Neural cell (in vitro differentiated cells): Measurements from ENCODE around the gene CNOT9.

Experiments
- EP300 ChIP-seq: fragments of 450-650 bp; conservative IDR thresholded peaks from 2 replicates; pipeline ENCODE4 v1.6.1; 2014; ENCODE audit warnings: antibody characterized with exemption, mild to moderate bottlenecking, moderate library complexity; ENCODE audit not compliant: poor library complexity, severe bottlenecking
- EZH2 ChIP-seq: fragments of 200-600, 300-800 bp; shearing (Covaris generic), sonication (generic); IDR thresholded peaks from 2 replicates; pipeline ENCODE4 v1.6.1; 2014; ENCODE audit warnings: antibody characterized with exemption, low read length, borderline replicate concordance, mild to moderate bottlenecking; ENCODE audit not compliant: insufficient read depth, poor library complexity, severe bottlenecking
- MXI1 ChIP-seq: fragments of 450-650 bp; conservative IDR thresholded peaks from 2 replicates; pipeline ENCODE4 v1.6.1; 2014; ENCODE audit warnings: antibody characterized with exemption, mild to moderate bottlenecking; ENCODE audit not compliant: poor library complexity, severe bottlenecking
- POLR2AphosphoS5 ChIP-seq: IDR thresholded peaks from 2 replicates; pipeline ENCODE4 v1.6.1; 2012
- RAD21 ChIP-seq: fragments of 450-650 bp; conservative IDR thresholded peaks from 2 replicates; pipeline ENCODE4 v1.6.1; 2014; ENCODE audit warnings: antibody characterized with exemption, mild to moderate bottlenecking, moderate library complexity
- SMC3 ChIP-seq: fragments of 450-650 bp; conservative IDR thresholded peaks from 2 replicates; pipeline ENCODE4 v1.6.1; 2014; ENCODE audit warnings: antibody characterized with exemption, mild to moderate bottlenecking, moderate library complexity; ENCODE audit not compliant: poor library complexity
- TAF1 ChIP-seq: IDR thresholded peaks from 2 replicates; pipeline ENCODE4 v1.6.1; 2012; ENCODE audit warnings: low read depth
- TF ChIP-seq, protein P1 (sequence below): fragments of 450-650 bp; IDR thresholded peaks from 2 replicates; pipeline ENCODE4 v1.5.1; 2014; ENCODE audit warnings: antibody characterized with exemption, mild to moderate bottlenecking, moderate library complexity; ENCODE audit not compliant: poor library complexity, severe bottlenecking
- TF ChIP-seq, protein P2 (sequence below): IDR thresholded peaks from 2 replicates; pipeline ENCODE4 v1.6.1; 2012; ENCODE audit warnings: borderline replicate concordance

- TF ChIP-seq RAD21: no peak
- TF ChIP-seq, protein P1, sequence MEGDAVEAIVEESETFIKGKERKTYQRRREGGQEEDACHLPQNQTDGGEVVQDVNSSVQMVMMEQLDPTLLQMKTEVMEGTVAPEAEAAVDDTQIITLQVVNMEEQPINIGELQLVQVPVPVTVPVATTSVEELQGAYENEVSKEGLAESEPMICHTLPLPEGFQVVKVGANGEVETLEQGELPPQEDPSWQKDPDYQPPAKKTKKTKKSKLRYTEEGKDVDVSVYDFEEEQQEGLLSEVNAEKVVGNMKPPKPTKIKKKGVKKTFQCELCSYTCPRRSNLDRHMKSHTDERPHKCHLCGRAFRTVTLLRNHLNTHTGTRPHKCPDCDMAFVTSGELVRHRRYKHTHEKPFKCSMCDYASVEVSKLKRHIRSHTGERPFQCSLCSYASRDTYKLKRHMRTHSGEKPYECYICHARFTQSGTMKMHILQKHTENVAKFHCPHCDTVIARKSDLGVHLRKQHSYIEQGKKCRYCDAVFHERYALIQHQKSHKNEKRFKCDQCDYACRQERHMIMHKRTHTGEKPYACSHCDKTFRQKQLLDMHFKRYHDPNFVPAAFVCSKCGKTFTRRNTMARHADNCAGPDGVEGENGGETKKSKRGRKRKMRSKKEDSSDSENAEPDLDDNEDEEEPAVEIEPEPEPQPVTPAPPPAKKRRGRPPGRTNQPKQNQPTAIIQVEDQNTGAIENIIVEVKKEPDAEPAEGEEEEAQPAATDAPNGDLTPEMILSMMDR: no peak
- TF ChIP-seq EP300: no peak
- TF ChIP-seq MXI1: no peak
- TF ChIP-seq, protein P2, sequence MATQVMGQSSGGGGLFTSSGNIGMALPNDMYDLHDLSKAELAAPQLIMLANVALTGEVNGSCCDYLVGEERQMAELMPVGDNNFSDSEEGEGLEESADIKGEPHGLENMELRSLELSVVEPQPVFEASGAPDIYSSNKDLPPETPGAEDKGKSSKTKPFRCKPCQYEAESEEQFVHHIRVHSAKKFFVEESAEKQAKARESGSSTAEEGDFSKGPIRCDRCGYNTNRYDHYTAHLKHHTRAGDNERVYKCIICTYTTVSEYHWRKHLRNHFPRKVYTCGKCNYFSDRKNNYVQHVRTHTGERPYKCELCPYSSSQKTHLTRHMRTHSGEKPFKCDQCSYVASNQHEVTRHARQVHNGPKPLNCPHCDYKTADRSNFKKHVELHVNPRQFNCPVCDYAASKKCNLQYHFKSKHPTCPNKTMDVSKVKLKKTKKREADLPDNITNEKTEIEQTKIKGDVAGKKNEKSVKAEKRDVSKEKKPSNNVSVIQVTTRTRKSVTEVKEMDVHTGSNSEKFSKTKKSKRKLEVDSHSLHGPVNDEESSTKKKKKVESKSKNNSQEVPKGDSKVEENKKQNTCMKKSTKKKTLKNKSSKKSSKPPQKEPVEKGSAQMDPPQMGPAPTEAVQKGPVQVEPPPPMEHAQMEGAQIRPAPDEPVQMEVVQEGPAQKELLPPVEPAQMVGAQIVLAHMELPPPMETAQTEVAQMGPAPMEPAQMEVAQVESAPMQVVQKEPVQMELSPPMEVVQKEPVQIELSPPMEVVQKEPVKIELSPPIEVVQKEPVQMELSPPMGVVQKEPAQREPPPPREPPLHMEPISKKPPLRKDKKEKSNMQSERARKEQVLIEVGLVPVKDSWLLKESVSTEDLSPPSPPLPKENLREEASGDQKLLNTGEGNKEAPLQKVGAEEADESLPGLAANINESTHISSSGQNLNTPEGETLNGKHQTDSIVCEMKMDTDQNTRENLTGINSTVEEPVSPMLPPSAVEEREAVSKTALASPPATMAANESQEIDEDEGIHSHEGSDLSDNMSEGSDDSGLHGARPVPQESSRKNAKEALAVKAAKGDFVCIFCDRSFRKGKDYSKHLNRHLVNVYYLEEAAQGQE: no peak
- no peak for TF ChIP-seq EZH2
- TF ChIP-seq SMC3: no peak
- TF ChIP-seq POLR2AphosphoS5: no peak
- TF ChIP-seq TAF1: no peak
Measured at GRCh38 chr2:218570850-218571249, 2.2 kb downstream of the CNOT9 start.
